ENCODE results near the gene HOXC10.

HOXC10 gene

GRCh38 chr12:54015018-54015931 lies 30.3 kb downstream of the HOXC10 start:
- peaks cover 2% of the 10 kb centered on the region for H3K4me1 ChIP-seq (ENCODE audit: control insufficient read depth, low read depth, low read length)
- H3K4me2 ChIP-seq (ENCODE audit: low read length) = no peak overlapping the region
- H3K4me3 ChIP-seq (ENCODE audit: low read length) = no peak overlapping the region
- no peak overlapping the region for H2BK120ac ChIP-seq (ENCODE audit: low read depth, low read length)
- WGBS (ENCODE audit: extremely low coverage, insufficient coverage, low lambda C conversion rate) = no CpG with 5 or more reads among the region's 23 CpGs
- H3K9ac ChIP-seq (ENCODE audit: low read length) = no peak overlapping the region
- H4K8ac ChIP-seq (ENCODE audit: low read depth, low read length) = no peak overlapping the region
- H3K56ac ChIP-seq (ENCODE audit: low read length) = no peak overlapping the region
- no peak overlapping the region for H3K18ac ChIP-seq (ENCODE audit: low read length)
- no peak overlapping the region for H3K23ac ChIP-seq (ENCODE audit: low read length)
- H2BK15ac ChIP-seq (replicated peaks; ENCODE audit: low read depth) = no peak overlapping the region
- no peak overlapping the region for H2BK5ac ChIP-seq (ENCODE audit: low read length)
- H2AK5ac ChIP-seq (ENCODE audit: low read length) = no peak overlapping the region
- no peak for DNase-seq
- no peak overlapping the region for H3K4ac ChIP-seq (ENCODE audit: low read depth, low read length)
- H4K5ac ChIP-seq (ENCODE audit: low read length) = no peak overlapping the region
- peaks cover 77% of the 10 kb centered on the region for H3K27me3 ChIP-seq (ENCODE audit: insufficient read depth, low read length, poor library complexity)
- no peak overlapping the region for H3K27ac ChIP-seq (ENCODE audit: low read depth, low read length)
- no peaks in the 10 kb centered on the region for H3K36me3 ChIP-seq (ENCODE audit: control insufficient read depth, insufficient read depth, low read length)
- no peaks in the 10 kb centered on the region for H3K79me2 ChIP-seq (ENCODE audit: control insufficient read depth, insufficient read depth, low read length)
- no peaks in the 10 kb centered on the region for H3K79me1 ChIP-seq (ENCODE audit: low read length)

DNA sequence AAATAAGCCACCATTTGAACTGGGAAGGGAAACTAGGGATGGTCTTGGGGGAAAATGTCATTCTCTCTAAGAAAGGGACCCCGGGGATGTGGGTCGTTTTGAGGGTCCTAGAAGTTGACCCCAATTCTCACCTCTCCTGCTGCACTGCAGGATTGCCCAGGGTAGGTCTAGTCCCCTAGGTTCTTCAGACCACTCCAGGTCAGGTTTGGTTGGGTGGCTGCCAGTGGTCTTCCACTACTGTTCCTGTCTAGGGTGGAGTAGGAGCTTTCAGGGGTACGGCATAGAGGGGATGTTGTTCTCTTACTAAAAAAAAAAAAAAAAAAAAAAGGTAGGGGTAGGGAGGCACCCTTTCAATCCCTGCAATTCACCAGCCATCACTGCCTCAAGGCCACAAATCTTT lies 31.1 kb downstream of the HOXC10 start:
- H3K79me2 ChIP-seq (ENCODE audit: control insufficient read depth, insufficient read depth, low read length) = no peaks in the 10 kb centered on the region
- no peaks in the 10 kb centered on the region for H3K79me1 ChIP-seq (ENCODE audit: low read length)
- H4K8ac ChIP-seq (ENCODE audit: low read depth, low read length) = no peak overlapping the region
- H3K4me2 ChIP-seq (ENCODE audit: low read length) = no peak overlapping the region
- no peak overlapping the region for H2BK120ac ChIP-seq (ENCODE audit: low read depth, low read length)
- no peak overlapping the region for H2AK5ac ChIP-seq (ENCODE audit: low read length)
- no peak overlapping the region for H4K5ac ChIP-seq (ENCODE audit: low read length)
- no peaks in the 10 kb centered on the region for H3K36me3 ChIP-seq (ENCODE audit: control insufficient read depth, insufficient read depth, low read length)
- H3K4me3 ChIP-seq (ENCODE audit: low read length) = no peak overlapping the region
- no peak for DNase-seq
- no CpG with 5 or more reads among the region's 3 CpGs for WGBS (ENCODE audit: extremely low coverage, insufficient coverage, low lambda C conversion rate)
- no peak overlapping the region for H3K27ac ChIP-seq (ENCODE audit: low read depth, low read length)
- peaks cover 77% of the 10 kb centered on the region for H3K27me3 ChIP-seq (ENCODE audit: insufficient read depth, low read length, poor library complexity)
- H3K9ac ChIP-seq (ENCODE audit: low read length) = no peak overlapping the region
- peaks cover 2% of the 10 kb centered on the region for H3K4me1 ChIP-seq (ENCODE audit: control insufficient read depth, low read depth, low read length)
- H3K56ac ChIP-seq (ENCODE audit: low read length) = no peak overlapping the region
- no peak overlapping the region for H3K18ac ChIP-seq (ENCODE audit: low read length)
- H3K23ac ChIP-seq (ENCODE audit: low read length) = no peak overlapping the region
- H3K4ac ChIP-seq (ENCODE audit: low read depth, low read length) = no peak overlapping the region
- H2BK15ac ChIP-seq (replicated peaks; ENCODE audit: low read depth) = no peak overlapping the region
- H2BK5ac ChIP-seq (ENCODE audit: low read length) = no peak overlapping the region

- Histone ChIP-seq H2AK5ac (ENCODE audit: low read length) (no peak overlapping the region), H3K27ac (ENCODE audit: low read depth, low read length) (no peak overlapping the region), H3K36me3 (ENCODE audit: control insufficient read depth, insufficient read depth, low read length) (no peaks in the 10 kb centered on the region), H3K4me3 (ENCODE audit: low read length) (no peak overlapping the region), H4K5ac (ENCODE audit: low read length) (no peak overlapping the region), H3K4me1 (ENCODE audit: control insufficient read depth, low read depth, low read length) (peaks cover 2% of the 10 kb centered on the region), H3K27me3 (ENCODE audit: insufficient read depth, low read length, poor library complexity) (peaks cover 77% of the 10 kb centered on the region), H3K79me2 (ENCODE audit: control insufficient read depth, insufficient read depth, low read length) (no peaks in the 10 kb centered on the region), H4K8ac (ENCODE audit: low read depth, low read length) (no peak overlapping the region), H3K9ac (ENCODE audit: low read length) (no peak overlapping the region), H3K79me1 (ENCODE audit: low read length) (no peaks in the 10 kb centered on the region), H2BK15ac (replicated peaks; ENCODE audit: low read depth) (no peak overlapping the region), H3K4me2 (ENCODE audit: low read length) (no peak overlapping the region), H3K23ac (ENCODE audit: low read length) (no peak overlapping the region), H3K18ac (ENCODE audit: low read length) (no peak overlapping the region), H3K56ac (ENCODE audit: low read length) (no peak overlapping the region), H2BK5ac (ENCODE audit: low read length) (no peak overlapping the region), H2BK120ac (ENCODE audit: low read depth, low read length) (no peak overlapping the region), H3K4ac (ENCODE audit: low read depth, low read length) (no peak overlapping the region)
- no CpG with 5 or more reads among the region's 25 CpGs for WGBS (ENCODE audit: extremely low coverage, insufficient coverage, low lambda C conversion rate)
- no peak for DNase-seq
Observed at GRCh38 chr12:54016478-54016964, 31.6 kb downstream of the HOXC10 start.

GRCh38 chr12:54017027-54017788 lies 32.3 kb downstream of the HOXC10 start:
- no peak overlapping the region for H2AK5ac ChIP-seq (ENCODE audit: low read length)
- no peak overlapping the region for H3K18ac ChIP-seq (ENCODE audit: low read length)
- H4K8ac ChIP-seq (ENCODE audit: low read depth, low read length) = no peak overlapping the region
- peak overlapping the region; percentile 51 for H3K4me2 ChIP-seq (ENCODE audit: low read length)
- WGBS (ENCODE audit: extremely low coverage, insufficient coverage, low lambda C conversion rate) = no CpG with 5 or more reads among the region's 24 CpGs
- H3K9ac ChIP-seq (ENCODE audit: low read length) = no peak overlapping the region
- no peak overlapping the region for H3K27ac ChIP-seq (ENCODE audit: low read depth, low read length)
- no peaks in the 10 kb centered on the region for H3K36me3 ChIP-seq (ENCODE audit: control insufficient read depth, insufficient read depth, low read length)
- H2BK120ac ChIP-seq (ENCODE audit: low read depth, low read length) = no peak overlapping the region
- no peak overlapping the region for H3K23ac ChIP-seq (ENCODE audit: low read length)
- H3K56ac ChIP-seq (ENCODE audit: low read length) = no peak overlapping the region
- no peaks in the 10 kb centered on the region for H3K79me1 ChIP-seq (ENCODE audit: low read length)
- H2BK15ac ChIP-seq (replicated peaks; ENCODE audit: low read depth) = no peak overlapping the region
- H3K79me2 ChIP-seq (ENCODE audit: control insufficient read depth, insufficient read depth, low read length) = no peaks in the 10 kb centered on the region
- no peak overlapping the region for H2BK5ac ChIP-seq (ENCODE audit: low read length)
- no peak overlapping the region for H4K5ac ChIP-seq (ENCODE audit: low read length)
- H3K4me1 ChIP-seq (ENCODE audit: control insufficient read depth, low read depth, low read length) = peaks cover 2% of the 10 kb centered on the region
- H3K4me3 ChIP-seq (ENCODE audit: low read length) = no peak overlapping the region
- DNase-seq = no peak
- H3K4ac ChIP-seq (ENCODE audit: low read depth, low read length) = no peak overlapping the region
- peaks cover 81% of the 10 kb centered on the region for H3K27me3 ChIP-seq (ENCODE audit: insufficient read depth, low read length, poor library complexity)

DNA sequence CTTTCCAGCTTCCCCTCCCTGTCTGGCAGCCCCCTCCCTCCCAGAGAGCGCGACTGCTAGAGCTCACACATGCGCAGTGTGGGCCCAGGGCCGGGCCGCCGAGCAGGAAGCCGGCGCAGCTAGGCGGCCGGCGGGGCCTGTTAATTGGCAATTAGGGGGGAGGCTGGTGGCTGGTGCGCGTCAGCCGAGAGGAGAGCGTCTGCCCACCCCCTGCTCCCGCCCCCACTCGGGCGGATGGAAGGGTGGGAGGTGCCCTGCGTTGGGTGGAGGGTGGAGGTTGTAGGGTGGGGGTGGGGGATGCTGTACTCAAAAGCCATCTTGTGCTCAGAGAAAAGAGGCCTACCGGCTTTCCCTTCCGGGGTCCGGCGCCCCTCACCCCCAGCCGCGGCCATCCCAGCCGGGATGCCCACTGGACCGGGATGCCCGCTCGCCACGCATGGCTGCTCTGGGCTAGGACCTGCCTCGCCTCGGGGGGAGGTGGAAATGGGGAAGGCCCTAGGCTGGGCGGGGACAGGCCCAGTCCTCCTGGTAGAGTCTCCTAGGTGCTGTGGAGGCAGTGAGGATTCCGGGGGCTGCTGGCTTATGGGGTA lies 33.0 kb downstream of the HOXC10 start:
- no peak overlapping the region for H3K23ac ChIP-seq (ENCODE audit: low read length)
- H3K79me2 ChIP-seq (ENCODE audit: control insufficient read depth, insufficient read depth, low read length) = no peaks in the 10 kb centered on the region
- no peak overlapping the region for H3K18ac ChIP-seq (ENCODE audit: low read length)
- peaks cover 2% of the 10 kb centered on the region for H3K4me1 ChIP-seq (ENCODE audit: control insufficient read depth, low read depth, low read length)
- no peaks in the 10 kb centered on the region for H3K79me1 ChIP-seq (ENCODE audit: low read length)
- WGBS (ENCODE audit: extremely low coverage, insufficient coverage, low lambda C conversion rate) = no CpG with 5 or more reads among the region's 34 CpGs
- H2BK120ac ChIP-seq (ENCODE audit: low read depth, low read length) = no peak overlapping the region
- peak; percentile 85 for DNase-seq
- no peak overlapping the region for H4K5ac ChIP-seq (ENCODE audit: low read length)
- H3K4me3 ChIP-seq (ENCODE audit: low read length) = no peak overlapping the region
- peak overlapping the region; percentile 7 for H3K9ac ChIP-seq (ENCODE audit: low read length)
- H4K8ac ChIP-seq (ENCODE audit: low read depth, low read length) = no peak overlapping the region
- H3K4me2 ChIP-seq (ENCODE audit: low read length) = peak overlapping the region; percentile 51
- no peak overlapping the region for H3K27ac ChIP-seq (ENCODE audit: low read depth, low read length)
- peak overlapping the region; percentile 45 for H3K56ac ChIP-seq (ENCODE audit: low read length)
- no peak overlapping the region for H3K4ac ChIP-seq (ENCODE audit: low read depth, low read length)
- no peak overlapping the region for H2BK5ac ChIP-seq (ENCODE audit: low read length)
- no peak overlapping the region for H2AK5ac ChIP-seq (ENCODE audit: low read length)
- no peaks in the 10 kb centered on the region for H3K36me3 ChIP-seq (ENCODE audit: control insufficient read depth, insufficient read depth, low read length)
- no peak overlapping the region for H2BK15ac ChIP-seq (replicated peaks; ENCODE audit: low read depth)
- H3K27me3 ChIP-seq (ENCODE audit: insufficient read depth, low read length, poor library complexity) = peaks cover 82% of the 10 kb centered on the region
